T-helper 2 cell treated with Interferon-gamma antibody and Interleukin-4, amounts not matched to agents 5 μg/mL and 100 μg/mL, for 36 hours (primary cell): ENCODE results near the gene TSFM.

Experiments used
- DNase-seq: peaks from one replicate; pipeline ENCODE4 v3.0.0; 2021; ENCODE audit warnings: low spot score
- H3K27ac Mint-ChIP-seq: one replicate; pipeline ENCODE4 v1.8.0; 2021; ENCODE audit warnings: mild to moderate bottlenecking, mixed read lengths
- H3K27me3 Mint-ChIP-seq: one replicate; pipeline ENCODE4 v1.8.0; 2021; ENCODE audit warnings: low read depth, mixed read lengths
- H3K36me3 Mint-ChIP-seq: one replicate; pipeline ENCODE4 v1.8.0; 2021; ENCODE audit warnings: low read depth, mixed read lengths
- H3K4me1 Mint-ChIP-seq: one replicate; pipeline ENCODE4 v1.8.0; 2021; ENCODE audit warnings: low read depth, mixed read lengths
- H3K4me3 Mint-ChIP-seq: one replicate; pipeline ENCODE4 v1.8.0; 2022; ENCODE audit warnings: mild to moderate bottlenecking, moderate library complexity, mixed read lengths
- H3K9me3 Mint-ChIP-seq: one replicate; pipeline ENCODE4 v1.8.0; 2021; ENCODE audit warnings: mixed read lengths

The TSFM gene

GRCh38 chr12:57796996-57797395, 14.4 kb downstream of the TSFM start:
- Mint-ChIP-seq H3K27ac (no peak overlapping the region), H3K9me3 (no peaks in the 10 kb centered on the region), H3K27me3 (no peaks in the 10 kb centered on the region), H3K4me1 (no peaks in the 10 kb centered on the region), H3K4me3 (no peak overlapping the region), H3K36me3 (peaks cover 36% of the 10 kb centered on the region)
- no peak for DNase-seq

GRCh38 chr12:57797933-57798332, 15.3 kb downstream of the TSFM start:
- Mint-ChIP-seq H3K27ac (no peak overlapping the region), H3K4me3 (no peak overlapping the region), H3K9me3 (no peaks in the 10 kb centered on the region), H3K27me3 (no peaks in the 10 kb centered on the region), H3K4me1 (no peaks in the 10 kb centered on the region), H3K36me3 (peaks cover 29% of the 10 kb centered on the region)
- no peak for DNase-seq

- H3K4me1 Mint-ChIP-seq, result no peaks in the 10 kb centered on the region
- peaks cover 13% of the 10 kb centered on the region for H3K36me3 Mint-ChIP-seq
- no peak for DNase-seq
- no peak overlapping the region for H3K4me3 Mint-ChIP-seq
- H3K27ac Mint-ChIP-seq, result no peak overlapping the region
- H3K27me3 Mint-ChIP-seq, result no peaks in the 10 kb centered on the region
- no peaks in the 10 kb centered on the region for H3K9me3 Mint-ChIP-seq
These were observed 18.4 kb downstream of the TSFM start for GRCh38 chr12:57800965-57801364.

GRCh38 chr12:57802607-57803006, 20.0 kb downstream of the TSFM start:
- Mint-ChIP-seq H3K27ac (no peak overlapping the region), H3K27me3 (no peaks in the 10 kb centered on the region), H3K4me1 (no peaks in the 10 kb centered on the region), H3K9me3 (no peaks in the 10 kb centered on the region), H3K36me3 (peaks cover 2% of the 10 kb centered on the region), H3K4me3 (no peak overlapping the region)
- no peak for DNase-seq

- no peak overlapping the region for H3K27ac Mint-ChIP-seq
- H3K36me3 Mint-ChIP-seq, result peaks cover 2% of the 10 kb centered on the region
- no peaks in the 10 kb centered on the region for H3K27me3 Mint-ChIP-seq
- DNase-seq, result no peak
- H3K9me3 Mint-ChIP-seq, result no peaks in the 10 kb centered on the region
- no peaks in the 10 kb centered on the region for H3K4me1 Mint-ChIP-seq
- no peak overlapping the region for H3K4me3 Mint-ChIP-seq
These were observed 20.8 kb downstream of the TSFM start for GRCh38 chr12:57803319-57803893.

GRCh38 chr12:57806677-57807076, 24.1 kb downstream of the TSFM start:
- H3K4me1 Mint-ChIP-seq, result no peaks in the 10 kb centered on the region
- no peaks in the 10 kb centered on the region for H3K36me3 Mint-ChIP-seq
- no peak for DNase-seq
- no peaks in the 10 kb centered on the region for H3K27me3 Mint-ChIP-seq
- H3K27ac Mint-ChIP-seq, result no peak overlapping the region
- H3K9me3 Mint-ChIP-seq, result no peaks in the 10 kb centered on the region
- no peak overlapping the region for H3K4me3 Mint-ChIP-seq

GRCh38 chr12:57807285-57807684, 24.7 kb downstream of the TSFM start:
- Mint-ChIP-seq H3K4me1 (no peaks in the 10 kb centered on the region), H3K27ac (no peak overlapping the region), H3K36me3 (no peaks in the 10 kb centered on the region), H3K27me3 (no peaks in the 10 kb centered on the region), H3K9me3 (no peaks in the 10 kb centered on the region), H3K4me3 (no peak overlapping the region)
- no peak for DNase-seq

- H3K9me3 Mint-ChIP-seq, result no peaks in the 10 kb centered on the region
- H3K27ac Mint-ChIP-seq, result no peak overlapping the region
- no peaks in the 10 kb centered on the region for H3K27me3 Mint-ChIP-seq
- no peaks in the 10 kb centered on the region for H3K36me3 Mint-ChIP-seq
- no peak for DNase-seq
- H3K4me3 Mint-ChIP-seq, result no peak overlapping the region
- peaks cover 7% of the 10 kb centered on the region for H3K4me1 Mint-ChIP-seq
These were observed 25.8 kb downstream of the TSFM start for GRCh38 chr12:57808351-57808750.

GRCh38 chr12:57809425-57809824, 26.8 kb downstream of the TSFM start:
- no peak for DNase-seq
- peaks cover 7% of the 10 kb centered on the region for H3K4me1 Mint-ChIP-seq

GRCh38 chr12:57810450-57810849, 27.9 kb downstream of the TSFM start:
- Mint-ChIP-seq H3K27me3 (no peaks in the 10 kb centered on the region), H3K9me3 (no peaks in the 10 kb centered on the region), H3K36me3 (no peaks in the 10 kb centered on the region), H3K27ac (no peak overlapping the region), H3K4me1 (peaks cover 7% of the 10 kb centered on the region), H3K4me3 (no peak overlapping the region)
- no peak for DNase-seq

More at GRCh38 chr12:57809425-57809824, 26.8 kb downstream of the TSFM start:
- H3K4me3 Mint-ChIP-seq, result no peak overlapping the region
- no peaks in the 10 kb centered on the region for H3K27me3 Mint-ChIP-seq
- no peak overlapping the region for H3K27ac Mint-ChIP-seq
- no peaks in the 10 kb centered on the region for H3K36me3 Mint-ChIP-seq
- no peaks in the 10 kb centered on the region for H3K9me3 Mint-ChIP-seq

- no peaks in the 10 kb centered on the region for H3K9me3 Mint-ChIP-seq
- H3K27me3 Mint-ChIP-seq, result no peaks in the 10 kb centered on the region
- H3K36me3 Mint-ChIP-seq, result no peaks in the 10 kb centered on the region
- no peak overlapping the region for H3K4me3 Mint-ChIP-seq
- peaks cover 7% of the 10 kb centered on the region for H3K4me1 Mint-ChIP-seq
- no peak overlapping the region for H3K27ac Mint-ChIP-seq
- no peak for DNase-seq
These were observed 28.6 kb downstream of the TSFM start for GRCh38 chr12:57811028-57811755.

- Mint-ChIP-seq H3K4me1 (peaks cover 7% of the 10 kb centered on the region), H3K9me3 (no peaks in the 10 kb centered on the region), H3K27me3 (no peaks in the 10 kb centered on the region), H3K27ac (no peak overlapping the region), H3K4me3 (no peak overlapping the region), H3K36me3 (peaks cover 2% of the 10 kb centered on the region)
- DNase-seq, result no peak
These were observed 30.8 kb downstream of the TSFM start for GRCh38 chr12:57813111-57813970.

- DNase-seq, result no peak
- H3K27me3 Mint-ChIP-seq, result no peaks in the 10 kb centered on the region
- peaks cover 7% of the 10 kb centered on the region for H3K36me3 Mint-ChIP-seq
- peaks cover 7% of the 10 kb centered on the region for H3K4me1 Mint-ChIP-seq
- no peak overlapping the region for H3K27ac Mint-ChIP-seq
- no peaks in the 10 kb centered on the region for H3K9me3 Mint-ChIP-seq
- no peak overlapping the region for H3K4me3 Mint-ChIP-seq
These were observed 31.6 kb downstream of the TSFM start for GRCh38 chr12:57813971-57814772.
